ENCODE results near the gene SIPA1. TPM values are rescaled to one million over a fixed set of nuclear protein-coding genes. Genes with fewer than 3 reads are reported as not detected.

Gene SIPA1
- total and polyA plus RNA-seq, 2 of the 8 experiments (the other 6 are each of a cell fraction or from before 2014, with no cell fraction given): 35.3 to 72.2 TPM

DNA sequence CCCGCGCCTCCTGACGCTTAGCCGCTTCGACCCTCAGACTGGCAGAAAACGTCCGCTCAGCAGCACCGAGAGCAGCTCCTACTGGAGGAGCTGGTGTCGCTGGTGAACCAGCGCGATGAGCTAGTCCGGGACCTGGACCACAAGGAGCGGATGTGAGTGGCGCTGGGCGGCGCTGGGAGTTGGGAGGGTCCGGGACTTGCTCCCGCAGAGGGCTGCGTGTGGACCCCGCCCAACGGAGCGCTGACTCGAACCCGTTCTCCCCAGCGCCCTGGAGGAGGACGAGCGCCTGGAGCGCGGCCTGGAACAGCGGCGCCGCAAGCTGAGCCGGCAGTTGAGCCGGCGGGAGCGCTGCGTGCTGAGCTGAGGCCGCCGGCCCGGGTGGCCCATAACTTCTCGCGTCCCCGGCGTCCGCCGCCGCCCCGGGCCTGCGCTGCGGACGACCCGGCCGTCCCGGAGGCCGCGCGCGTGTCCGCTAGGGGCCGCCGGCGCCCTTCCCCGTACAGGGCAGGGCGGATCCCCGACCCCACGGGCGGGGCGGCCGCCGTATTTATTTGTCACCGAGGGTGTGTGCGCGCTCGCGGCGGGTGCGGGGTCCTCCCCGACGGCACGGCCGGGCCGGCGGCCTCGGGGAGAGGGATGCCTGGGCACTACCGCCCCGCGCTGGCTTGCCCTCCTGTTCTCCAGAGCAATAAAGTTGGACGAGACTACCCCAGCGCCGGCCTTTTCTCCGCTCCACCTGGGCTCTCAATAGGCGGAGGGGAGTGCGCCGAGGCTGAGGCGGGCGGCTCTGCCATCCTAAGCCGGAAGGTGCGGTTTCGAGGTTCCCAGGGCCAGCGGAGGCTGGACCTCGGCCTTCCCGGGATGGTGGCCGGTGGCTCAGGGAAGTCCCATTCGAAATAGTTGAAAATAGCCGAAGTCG lies 45.7 kb upstream of the SIPA1 start:
- no peak overlapping the region for H3K14ac ChIP-seq (ENCODE audit: insufficient read length)
- H3K18ac ChIP-seq (ENCODE audit: extremely low read depth, low read length): peak overlapping the region; percentile 81
- H2BK5ac ChIP-seq (ENCODE audit: low read depth, low read length): peak overlapping the region; percentile 66; the same call in 1 of the 2 replicates
- no peak overlapping the region for H2BK15ac ChIP-seq (ENCODE audit: low read length)
- peak overlapping the region; percentile 74 for H4K91ac ChIP-seq (replicated peaks; ENCODE audit: insufficient read length, low read length)
- H3K27me3 ChIP-seq (replicated peaks in 1 of 4; ENCODE audit: control insufficient read depth in 3 of 4, extremely low read depth in 1 of 4, insufficient read depth in 3 of 4, low read length in 3 of 4): peaks cover 8 to 27% (median 22%) of the 10 kb centered on the region in 4 experiments
- peak overlapping the region; percentile 87 for H4K8ac ChIP-seq (ENCODE audit: extremely low read depth, insufficient read depth, low read length)
- no peaks in the 10 kb centered on the region for H3K36me3 ChIP-seq (ENCODE audit: control insufficient read depth in 2 of 4, insufficient read depth in 4 of 4, low read length in 3 of 4)
- peaks cover 0 to 2% of the 10 kb centered on the region in 2 experiments for H4K20me1 ChIP-seq (replicated peaks in 1 of 2; ENCODE audit: control insufficient read depth in 1 of 2, insufficient read depth in 2 of 2, low read length in 2 of 2)
- WGBS, 2 experiments (ENCODE audit: extremely low coverage in 1 of 2, insufficient coverage in 1 of 2, insufficient read length in 1 of 2, insufficient replicate concordance in 2 of 2, low coverage in 1 of 2, low lambda C conversion rate in 2 of 2, missing lambda C conversion rate in 1 of 2): 6% methylated on average over 61 of the region's 106 CpGs; no CpG with 5 or more reads in 1 of the 2 experiments
- no peak overlapping the region for H3K23ac ChIP-seq (ENCODE audit: insufficient read length)
- H2BK12ac ChIP-seq (ENCODE audit: low read depth, low read length): peak overlapping the region; percentile 12; the same call in 1 of the 2 replicates
- no peaks in the 10 kb centered on the region for H3K79me2 ChIP-seq (ENCODE audit: control insufficient read depth in 1 of 2, insufficient read depth in 2 of 2, low read length in 2 of 2)
- peak overlapping the region; percentile 21 for H3K4ac ChIP-seq (replicated peaks; ENCODE audit: insufficient read length, low read depth, low read length)
- H3K23me2 ChIP-seq (ENCODE audit: low read depth, low read length): peaks cover 9% of the 10 kb centered on the region; the same call in 1 of the 2 replicates
- H3K27ac ChIP-seq (ENCODE audit: low read depth, low read length): no peak overlapping the region
- ChIA-PET POLR2A (ENCODE audit: partially characterized antibody) (interaction anchor here (0.8 to 6.8 kb wide), 16 partner anchors 9 to 90 kb away, joined by 3 to 41 read pairs (median 6); partner anchors contain the start of genes EHBP1L1, FAM89B, MAP3K11 and PCNX3), CTCF (ENCODE audit: partially characterized antibody) (interaction anchor here (0.6 to 14.5 kb wide), 18 partner anchors 8 to 648 kb away, joined by 3 to 227 read pairs (median 14); partner anchors contain the start of genes EHBP1L1, FAM89B, MAP3K11 and PCNX3)
- no peak overlapping the region for H4K5ac ChIP-seq (ENCODE audit: insufficient read length, low read depth, low read length)
- no peak for FAIRE-seq
- H3K79me1 ChIP-seq (ENCODE audit: low read depth, low read length): no peaks in the 10 kb centered on the region
- peaks cover 3 to 19% (median 10%) of the 10 kb centered on the region in 4 experiments for H3K4me1 ChIP-seq (replicated peaks in 1 of 4; ENCODE audit: control insufficient read depth in 3 of 4, insufficient read depth in 4 of 4, low read length in 3 of 4)
- peak overlapping the region; percentile 60 to 87 for H3K4me2 ChIP-seq (ENCODE audit: insufficient read depth in 1 of 2, low read depth in 2 of 2, low read length in 2 of 2)
- no peak overlapping the region for H2BK120ac ChIP-seq (replicated peaks; ENCODE audit: low read depth, low read length)
- no peak for DNase-seq (ENCODE audit: low read depth in 1 of 2, low spot score in 2 of 2)
- H2BK20ac ChIP-seq (ENCODE audit: low read length): no peak overlapping the region; the same call in 1 of the 2 replicates
- peak overlapping the region; percentile 43 to 61 (median 50) for H3K4me3 ChIP-seq (ENCODE audit: extremely low read depth in 1 of 4, insufficient read depth in 2 of 4, low read depth in 3 of 4, low read length in 4 of 4)
- 0 out of 2 replicates have a peak overlapping the region, but pooled peaks have one; percentile 9 for H2AFZ ChIP-seq (ENCODE audit: low read length)
- no peak overlapping the region; a peak in 1 of 7 replicates for H3K9ac ChIP-seq (replicated peaks in 1 of 4; ENCODE audit: extremely low read depth in 1 of 4, low read depth in 3 of 4, low read length in 3 of 4)
- no peaks in the 10 kb centered on the region for H3K9me3 ChIP-seq (ENCODE audit: insufficient read depth in 2 of 2, low read depth in 1 of 2, low read length in 1 of 2)
- no peak overlapping the region for H3K56ac ChIP-seq (replicated peaks; ENCODE audit: insufficient read length, low read depth, low read length)
- no peak overlapping the region for H2AK5ac ChIP-seq (ENCODE audit: low read depth, low read length)
- TF ChIP-seq SIX5 (IDR thresholded peaks at IDR 0.05; ENCODE audit: low read depth, low read length) (no peak), CTBP2 (IDR thresholded peaks at IDR 0.05; ENCODE audit: borderline replicate concordance, insufficient read depth, insufficient read length, low read length) (peak; percentile 79), SIN3A (conservative IDR thresholded peaks at IDR 0.05 in 1 of 2, IDR thresholded peaks at IDR 0.05 in 1 of 2; ENCODE audit: low read depth in 1 of 2, low read length in 2 of 2) (peak in 1 of 2 experiments; percentile 15; a peak in 1 of 4 replicates), POLR2AphosphoS5 (IDR thresholded peaks at IDR 0.05; ENCODE audit: low read depth, low read length) (0 out of 2 replicates have a peak, but pooled peaks have one; percentile 23), TCF12 (IDR thresholded peaks at IDR 0.05; ENCODE audit: low read depth, low read length) (no peak), ASH2L (IDR thresholded peaks at IDR 0.05; ENCODE audit: low read length) (no peak)
- TF ChIP-seq, protein P1, sequence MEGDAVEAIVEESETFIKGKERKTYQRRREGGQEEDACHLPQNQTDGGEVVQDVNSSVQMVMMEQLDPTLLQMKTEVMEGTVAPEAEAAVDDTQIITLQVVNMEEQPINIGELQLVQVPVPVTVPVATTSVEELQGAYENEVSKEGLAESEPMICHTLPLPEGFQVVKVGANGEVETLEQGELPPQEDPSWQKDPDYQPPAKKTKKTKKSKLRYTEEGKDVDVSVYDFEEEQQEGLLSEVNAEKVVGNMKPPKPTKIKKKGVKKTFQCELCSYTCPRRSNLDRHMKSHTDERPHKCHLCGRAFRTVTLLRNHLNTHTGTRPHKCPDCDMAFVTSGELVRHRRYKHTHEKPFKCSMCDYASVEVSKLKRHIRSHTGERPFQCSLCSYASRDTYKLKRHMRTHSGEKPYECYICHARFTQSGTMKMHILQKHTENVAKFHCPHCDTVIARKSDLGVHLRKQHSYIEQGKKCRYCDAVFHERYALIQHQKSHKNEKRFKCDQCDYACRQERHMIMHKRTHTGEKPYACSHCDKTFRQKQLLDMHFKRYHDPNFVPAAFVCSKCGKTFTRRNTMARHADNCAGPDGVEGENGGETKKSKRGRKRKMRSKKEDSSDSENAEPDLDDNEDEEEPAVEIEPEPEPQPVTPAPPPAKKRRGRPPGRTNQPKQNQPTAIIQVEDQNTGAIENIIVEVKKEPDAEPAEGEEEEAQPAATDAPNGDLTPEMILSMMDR (IDR thresholded peaks at IDR 0.05; ENCODE audit: control extremely low read depth in 1 of 3, insufficient read depth in 1 of 3, low read depth in 1 of 3, low read length in 3 of 3): peak in 2 of 3 experiments; percentile 10 to 23; a peak in 2 of 4 replicates

Measured in H1 (cell line).